ENCODE results near the gene ERBB2.
A peak's percentile ranks its signal among the peaks of the same experiment; 100 is the strongest.

Gene ERBB2

DNA sequence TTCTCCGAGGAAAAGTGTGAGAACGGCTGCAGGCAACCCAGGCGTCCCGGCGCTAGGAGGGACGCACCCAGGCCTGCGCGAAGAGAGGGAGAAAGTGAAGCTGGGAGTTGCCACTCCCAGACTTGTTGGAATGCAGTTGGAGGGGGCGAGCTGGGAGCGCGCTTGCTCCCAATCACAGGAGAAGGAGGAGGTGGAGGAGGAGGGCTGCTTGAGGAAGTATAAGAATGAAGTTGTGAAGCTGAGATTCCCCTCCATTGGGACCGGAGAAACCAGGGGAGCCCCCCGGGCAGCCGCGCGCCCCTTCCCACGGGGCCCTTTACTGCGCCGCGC is at the start of gene ERBB2:
TSS of gene ERBB2 (plus strand) at position 247 of the 330 bp plus-strand sequence. CDS start 175 bp downstream, outside the sequence.
- no peak for DNase-seq (ENCODE audit: low read depth)

DNA sequence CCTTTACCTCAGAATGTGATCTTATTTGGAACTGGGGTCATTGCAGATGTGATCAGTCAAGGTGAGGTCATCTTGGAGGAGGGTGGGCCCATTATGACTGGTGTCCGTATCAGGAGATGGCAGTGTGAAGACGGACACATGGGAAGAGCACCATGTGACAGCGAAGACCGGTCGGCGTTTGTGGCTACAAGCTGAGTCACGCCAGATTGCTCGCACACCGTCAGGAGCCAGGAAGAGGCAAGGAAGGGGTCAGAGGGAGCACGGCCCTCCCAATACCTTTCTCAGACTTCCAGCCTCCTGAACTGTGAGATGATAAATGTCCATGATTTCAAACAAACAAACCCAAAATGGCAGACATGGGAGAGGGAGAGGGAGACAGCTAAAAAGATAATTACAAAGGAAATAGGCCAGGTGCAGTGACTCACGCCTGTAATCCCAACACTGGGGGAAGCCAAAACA is 49.7 kb upstream of the ERBB2 start:
- no peak for DNase-seq (ENCODE audit: low read depth)

DNA sequence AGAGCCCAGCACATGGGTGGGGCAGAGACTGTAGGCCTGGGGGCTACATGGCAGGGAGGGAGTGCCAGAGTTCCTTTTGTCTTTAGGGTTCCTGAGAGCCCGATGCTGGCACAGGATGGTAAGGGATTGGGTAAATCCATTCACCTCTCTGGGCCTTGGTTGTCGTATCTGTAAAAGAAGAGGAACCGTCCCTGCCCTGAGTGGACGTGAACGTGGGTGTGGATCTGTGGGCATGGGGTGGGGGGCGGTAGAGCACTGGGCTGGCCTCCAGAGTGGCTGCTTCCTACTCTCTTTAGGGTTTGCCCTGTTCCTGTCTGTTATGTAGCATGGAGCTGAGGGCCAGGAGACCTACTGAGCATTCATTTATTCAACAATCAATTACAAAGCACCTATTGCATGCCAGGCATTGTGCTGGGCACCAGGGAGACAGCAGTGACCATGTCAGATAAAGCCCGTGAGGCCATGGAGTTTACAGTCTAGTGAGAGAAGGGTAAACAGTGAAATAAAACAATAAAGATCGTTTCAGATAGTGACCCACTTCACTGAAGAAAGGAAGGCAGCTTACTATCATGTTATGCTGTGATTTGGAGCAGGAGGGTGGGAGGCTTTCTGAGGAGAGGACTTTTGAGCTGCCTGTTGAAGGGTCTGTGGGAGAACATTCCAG is 47.8 kb upstream of the ERBB2 start:
- no peak for DNase-seq (ENCODE audit: low read depth)

DNA sequence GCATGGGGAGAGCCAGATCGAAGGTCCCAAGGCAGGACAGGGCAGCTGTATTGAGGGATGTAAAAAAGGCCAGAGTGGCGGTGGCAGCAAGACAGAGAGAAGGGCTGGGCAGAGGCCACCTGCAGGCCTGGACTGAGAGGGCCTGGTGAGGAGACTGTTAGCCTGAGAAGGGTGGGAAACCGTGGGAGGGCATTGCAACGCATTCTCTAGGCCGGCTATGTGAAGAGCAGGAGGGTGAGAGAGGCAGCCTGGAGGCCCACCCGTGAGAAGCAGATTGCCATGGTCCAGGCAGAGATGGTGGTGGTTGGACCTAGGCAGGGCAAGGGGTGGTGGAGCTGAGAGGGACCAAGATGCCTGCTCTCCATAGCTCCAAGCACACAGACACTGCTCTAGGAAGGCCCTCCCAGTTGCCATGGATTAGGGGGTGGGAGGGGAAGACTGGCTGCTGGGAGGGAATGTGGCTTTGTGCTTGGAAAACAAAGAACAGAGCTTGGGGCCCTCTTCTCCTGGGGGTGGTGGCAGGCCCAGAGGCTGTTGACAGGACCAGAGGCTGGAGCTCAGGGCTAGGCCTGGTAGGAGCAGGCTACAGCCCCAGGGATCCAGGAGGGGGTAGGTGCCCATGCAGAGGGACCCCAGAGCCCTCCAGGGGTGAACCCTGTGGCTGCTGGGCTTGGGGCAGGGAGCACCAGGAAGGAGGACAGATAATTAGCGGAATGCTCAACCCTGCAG is 47.1 kb upstream of the ERBB2 start:
- DNase-seq (ENCODE audit: low read depth) = no peak

DNA sequence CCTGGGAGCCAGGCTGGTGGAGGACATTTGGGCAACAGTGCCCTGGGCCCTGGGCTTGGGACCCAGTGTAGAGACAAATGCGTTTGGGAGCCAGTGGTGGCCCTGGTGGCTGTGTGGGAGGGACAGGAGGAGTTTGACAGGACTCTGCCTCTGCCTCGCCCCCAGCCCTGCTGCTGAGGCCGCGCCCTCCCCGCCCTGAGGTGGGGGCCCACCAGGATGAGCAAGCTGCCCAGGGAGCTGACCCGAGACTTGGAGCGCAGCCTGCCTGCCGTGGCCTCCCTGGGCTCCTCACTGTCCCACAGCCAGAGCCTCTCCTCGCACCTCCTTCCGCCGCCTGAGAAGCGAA is 46.6 kb upstream of the ERBB2 start:
- no peak for DNase-seq (ENCODE audit: low read depth)

DNA sequence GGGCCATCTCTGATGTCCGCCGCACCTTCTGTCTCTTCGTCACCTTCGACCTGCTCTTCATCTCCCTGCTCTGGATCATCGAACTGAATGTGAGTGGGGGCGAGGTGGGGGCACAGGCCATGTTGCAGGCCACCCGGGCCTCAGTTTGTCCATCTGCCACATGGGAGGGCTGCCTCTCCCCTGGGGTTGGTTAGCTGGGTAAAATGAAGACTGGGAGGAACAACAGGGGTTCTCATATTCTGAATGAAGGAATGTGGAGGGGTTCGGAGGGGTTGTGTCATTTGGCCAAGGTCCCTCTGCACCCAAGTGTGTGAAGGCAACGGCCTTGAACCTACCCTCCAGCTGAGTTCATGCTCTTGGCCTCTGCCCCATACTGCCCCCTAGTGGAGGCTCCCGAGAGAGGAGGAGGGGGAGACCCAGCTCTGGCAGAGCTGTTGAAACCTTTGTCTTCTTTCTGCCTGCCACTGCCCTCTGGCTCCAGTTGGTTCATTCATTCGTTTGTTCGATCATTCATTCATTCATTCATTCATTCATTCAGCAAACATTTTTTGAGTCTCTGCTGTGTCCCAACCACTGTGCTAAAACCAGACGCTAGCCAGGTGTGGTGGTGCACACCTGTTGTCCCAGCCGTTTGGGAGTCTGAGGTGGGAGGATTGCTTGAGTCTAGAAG is 46.1 kb upstream of the ERBB2 start:
- DNase-seq (ENCODE audit: low read depth) = peak; percentile 49

DNA sequence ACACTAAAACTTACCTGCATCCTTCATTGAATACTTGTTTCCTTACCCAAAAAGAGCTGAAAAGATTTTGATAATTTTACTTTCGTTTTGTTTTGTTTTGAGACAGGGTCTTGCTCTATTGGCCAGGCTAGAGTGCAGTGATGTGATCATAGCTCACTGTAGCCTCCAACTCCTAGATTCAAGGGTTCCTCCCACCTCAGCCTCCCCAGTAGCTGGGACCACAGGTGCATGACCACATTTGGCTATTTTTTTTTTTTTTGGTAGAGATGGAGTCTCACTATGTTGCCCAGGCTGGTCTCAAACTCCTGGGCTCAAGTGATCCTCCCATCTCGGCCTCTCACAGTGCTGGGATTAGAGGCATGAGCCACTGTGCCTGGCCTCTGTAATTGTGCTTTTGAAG is 44.8 kb upstream of the ERBB2 start:
- no peak for DNase-seq (ENCODE audit: low read depth)

DNA sequence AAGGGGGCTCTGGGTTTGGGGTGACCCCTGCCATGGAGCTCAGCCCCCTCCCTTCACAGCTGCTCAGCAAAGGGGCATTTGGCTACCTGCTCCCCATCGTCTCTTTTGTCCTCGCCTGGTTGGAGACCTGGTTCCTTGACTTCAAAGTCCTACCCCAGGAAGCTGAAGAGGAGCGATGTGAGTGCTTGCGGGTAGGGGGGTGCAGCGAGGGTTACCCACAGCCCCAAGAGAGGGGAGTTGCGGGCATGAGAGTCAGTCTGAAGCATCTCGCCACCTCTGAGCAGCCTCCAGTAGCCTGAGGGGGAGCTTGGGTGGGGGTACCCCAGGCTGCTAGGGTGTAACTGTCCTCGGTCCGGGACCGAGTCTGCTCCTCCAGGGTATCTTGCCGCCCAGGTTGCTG is 41.5 kb upstream of the ERBB2 start:
- DNase-seq (ENCODE audit: low read depth) = no peak

DNA sequence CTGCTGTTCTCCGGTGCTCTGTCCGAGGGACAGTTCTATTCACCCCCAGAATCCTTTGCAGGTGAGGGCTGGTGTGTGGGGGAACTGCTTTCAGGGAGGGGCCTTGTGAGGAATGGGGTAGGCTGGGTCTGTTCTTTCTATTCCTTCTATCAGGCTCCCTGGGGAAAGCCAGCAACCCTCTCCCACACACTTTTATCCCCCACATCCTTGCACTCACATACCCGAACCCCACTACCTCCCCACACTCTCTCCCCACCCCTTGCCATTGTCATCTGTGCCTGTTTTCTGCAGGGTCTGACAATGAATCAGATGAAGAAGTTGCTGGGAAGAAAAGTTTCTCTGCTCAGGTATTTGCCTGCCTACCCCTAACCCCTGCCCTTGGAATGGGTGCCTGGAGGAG is 41.1 kb upstream of the ERBB2 start:
- no peak for DNase-seq (ENCODE audit: low read depth)

DNA sequence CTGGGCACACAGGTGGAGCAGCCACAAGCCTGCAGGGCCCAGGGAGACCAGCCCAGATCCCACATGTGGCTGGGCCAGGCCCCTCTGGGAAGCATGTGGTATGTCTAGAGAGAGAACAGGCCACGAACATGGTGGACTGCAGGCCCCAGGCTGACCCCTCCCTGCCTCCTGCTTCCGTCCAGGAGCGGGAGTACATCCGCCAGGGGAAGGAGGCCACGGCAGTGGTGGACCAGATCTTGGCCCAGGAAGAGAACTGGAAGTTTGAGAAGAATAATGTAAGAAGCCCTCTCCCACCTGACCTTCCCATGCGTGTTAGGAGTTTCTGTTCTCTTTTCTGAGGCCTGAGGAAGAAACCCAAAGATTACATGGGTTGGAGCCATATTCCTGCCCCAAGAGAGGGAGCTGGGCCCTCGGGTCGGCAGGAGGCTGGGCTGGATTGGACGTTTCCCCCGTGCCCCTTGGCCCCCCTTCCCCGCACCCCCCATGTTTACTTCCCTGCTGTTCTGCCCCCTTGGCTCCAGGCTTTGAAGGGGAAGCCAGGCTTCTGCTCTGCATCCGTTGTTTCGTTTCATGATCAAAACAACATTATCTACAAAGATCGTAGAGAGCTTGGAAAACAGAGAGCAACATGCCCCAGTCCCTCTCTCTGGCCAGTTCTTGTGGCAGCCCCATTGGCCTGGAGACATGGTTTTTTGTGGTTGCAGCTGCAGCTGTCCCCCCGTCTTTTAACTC is 40.4 kb upstream of the ERBB2 start:
- no peak for DNase-seq (ENCODE audit: low read depth)

DNA sequence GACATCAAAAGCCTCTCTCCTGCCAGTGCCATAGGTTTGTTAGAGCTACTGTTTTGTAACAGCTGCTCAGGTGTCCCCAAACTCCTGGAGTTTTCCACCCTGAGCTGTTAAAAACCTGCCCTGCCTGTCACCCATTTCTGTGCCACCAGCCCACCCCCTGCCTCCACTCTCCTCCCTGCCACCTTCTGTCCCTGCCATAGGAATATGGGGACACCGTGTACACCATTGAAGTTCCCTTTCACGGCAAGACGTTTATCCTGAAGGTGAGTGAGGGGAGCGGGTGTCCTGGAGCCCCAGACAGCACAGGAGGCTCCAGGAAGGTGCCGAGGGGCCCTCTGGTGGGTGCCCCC is 39.9 kb upstream of the ERBB2 start:
- DNase-seq (ENCODE audit: low read depth) = no peak

DNA sequence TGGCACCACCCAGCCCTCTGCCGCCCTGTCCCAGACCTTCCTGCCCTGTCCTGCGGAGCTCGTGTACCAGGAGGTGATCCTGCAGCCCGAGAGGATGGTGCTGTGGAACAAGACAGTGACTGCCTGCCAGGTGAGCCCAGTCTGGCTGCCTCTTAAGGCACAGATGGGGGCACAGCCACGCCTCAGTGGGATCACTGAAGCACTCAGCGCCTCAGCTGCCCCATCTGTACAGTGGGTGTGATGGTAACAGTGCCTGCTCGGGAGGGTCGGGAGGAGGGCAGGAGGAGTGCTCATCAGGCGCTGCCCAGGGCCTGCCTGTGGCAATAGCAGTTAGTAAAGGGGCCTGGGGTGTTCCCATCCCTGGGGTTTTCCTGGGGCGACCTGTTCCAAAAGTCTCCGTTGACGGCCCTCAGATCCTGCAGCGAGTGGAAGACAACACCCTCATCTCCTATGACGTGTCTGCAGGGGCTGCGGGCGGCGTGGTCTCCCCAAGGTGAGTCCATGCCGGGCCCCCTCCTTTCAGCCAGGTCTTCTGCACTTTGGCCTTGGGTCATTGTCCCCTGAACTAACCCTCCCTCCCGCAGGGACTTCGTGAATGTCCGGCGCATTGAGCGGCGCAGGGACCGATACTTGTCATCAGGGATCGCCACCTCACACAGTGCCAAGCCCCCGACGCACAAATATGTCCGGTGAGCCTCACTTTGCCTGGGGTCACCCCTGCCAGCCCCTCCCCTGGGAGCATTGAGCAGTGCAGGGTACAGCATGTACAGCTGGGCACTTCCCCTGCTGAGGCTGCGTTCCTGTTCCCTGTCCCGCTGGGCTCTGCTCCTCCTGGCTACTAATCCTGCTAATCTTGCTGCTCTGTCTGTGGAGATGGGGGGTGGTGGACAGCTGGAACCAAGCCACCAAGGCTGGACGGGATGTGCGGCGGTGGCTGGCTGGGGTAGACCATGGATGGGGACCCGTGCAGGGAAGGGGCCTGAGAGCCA is 39.2 kb upstream of the ERBB2 start:
- no peak for DNase-seq (ENCODE audit: low read depth)

DNA sequence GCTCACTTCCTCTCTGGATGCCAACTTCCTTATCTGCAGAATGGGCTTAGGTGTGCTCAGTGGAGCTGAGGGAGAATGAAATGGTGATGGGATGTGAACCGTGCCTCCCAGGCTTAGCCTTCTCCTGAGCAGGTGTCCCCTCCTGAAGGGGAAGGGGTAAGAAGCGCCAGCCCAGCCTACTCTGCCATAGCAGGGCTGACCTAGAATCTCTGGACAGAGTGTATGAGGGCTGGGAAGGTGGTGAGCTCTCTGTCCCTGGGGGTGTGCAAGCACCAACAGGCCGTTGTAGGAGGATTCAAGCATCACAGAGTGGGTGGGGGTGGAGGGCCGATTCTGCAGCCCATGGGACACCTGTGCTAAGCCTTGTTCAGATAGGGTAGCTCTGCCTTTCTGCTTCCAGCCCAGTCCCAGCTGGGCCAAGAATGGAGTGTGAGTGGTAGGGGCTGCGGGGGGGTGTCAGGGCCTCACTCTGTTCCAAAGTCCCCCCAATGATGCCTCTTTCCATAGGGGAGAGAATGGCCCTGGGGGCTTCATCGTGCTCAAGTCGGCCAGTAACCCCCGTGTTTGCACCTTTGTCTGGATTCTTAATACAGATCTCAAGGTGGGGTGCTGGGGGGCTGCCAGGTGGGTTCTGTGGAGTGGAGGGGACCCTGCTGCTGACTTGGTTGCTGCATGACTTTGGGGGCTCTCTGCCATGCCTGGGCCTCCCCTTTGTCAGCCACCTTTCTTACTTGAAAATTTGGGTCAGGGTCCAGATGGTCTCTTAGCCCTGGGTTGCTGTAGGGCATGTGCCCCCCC is 37.9 kb upstream of the ERBB2 start:
- DNase-seq (ENCODE audit: low read depth) = no peak

DNA sequence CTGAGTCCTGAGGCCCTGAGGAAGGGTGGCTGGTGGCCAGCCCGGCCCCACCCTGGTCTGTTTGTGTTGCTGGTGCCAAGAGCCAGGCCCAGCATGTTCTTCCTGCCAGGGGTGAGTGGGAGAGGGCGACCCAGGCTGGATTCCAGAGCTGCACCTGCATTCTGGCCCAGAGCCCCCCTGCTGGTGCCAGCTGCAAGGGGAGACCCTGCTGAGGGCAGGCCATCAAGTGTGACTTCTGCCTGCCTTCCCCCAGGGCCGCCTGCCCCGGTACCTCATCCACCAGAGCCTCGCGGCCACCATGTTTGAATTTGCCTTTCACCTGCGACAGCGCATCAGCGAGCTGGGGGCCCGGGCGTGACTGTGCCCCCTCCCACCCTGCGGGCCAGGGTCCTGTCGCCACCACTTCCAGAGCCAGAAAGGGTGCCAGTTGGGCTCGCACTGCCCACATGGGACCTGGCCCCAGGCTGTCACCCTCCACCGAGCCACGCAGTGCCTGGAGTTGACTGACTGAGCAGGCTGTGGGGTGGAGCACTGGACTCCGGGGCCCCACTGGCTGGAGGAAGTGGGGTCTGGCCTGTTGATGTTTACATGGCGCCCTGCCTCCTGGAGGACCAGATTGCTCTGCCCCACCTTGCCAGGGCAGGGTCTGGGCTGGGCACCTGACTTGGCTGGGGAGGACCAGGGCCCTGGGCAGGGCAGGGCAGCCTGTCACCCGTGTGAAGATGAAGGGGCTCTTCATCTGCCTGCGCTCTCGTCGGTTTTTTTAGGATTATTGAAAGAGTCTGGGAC is 37.1 kb upstream of the ERBB2 start:
- no peak for DNase-seq (ENCODE audit: low read depth)

DNA sequence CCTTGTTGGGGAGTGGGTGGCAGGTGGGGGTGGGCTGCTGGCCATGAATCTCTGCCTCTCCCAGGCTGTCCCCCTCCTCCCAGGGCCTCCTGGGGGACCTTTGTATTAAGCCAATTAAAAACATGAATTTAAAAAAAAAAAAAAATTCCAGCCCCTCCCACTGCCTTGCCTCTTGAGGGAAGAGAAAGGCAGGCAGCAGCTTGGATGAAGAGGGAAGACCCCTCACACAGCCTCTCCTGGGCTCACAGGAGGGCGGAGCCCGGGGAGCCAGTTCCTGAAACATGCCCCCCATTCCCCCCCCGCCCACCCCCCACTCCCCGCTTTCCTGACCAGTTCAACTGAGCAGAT is 36.5 kb upstream of the ERBB2 start:
- DNase-seq (ENCODE audit: low read depth) = no peak

DNA sequence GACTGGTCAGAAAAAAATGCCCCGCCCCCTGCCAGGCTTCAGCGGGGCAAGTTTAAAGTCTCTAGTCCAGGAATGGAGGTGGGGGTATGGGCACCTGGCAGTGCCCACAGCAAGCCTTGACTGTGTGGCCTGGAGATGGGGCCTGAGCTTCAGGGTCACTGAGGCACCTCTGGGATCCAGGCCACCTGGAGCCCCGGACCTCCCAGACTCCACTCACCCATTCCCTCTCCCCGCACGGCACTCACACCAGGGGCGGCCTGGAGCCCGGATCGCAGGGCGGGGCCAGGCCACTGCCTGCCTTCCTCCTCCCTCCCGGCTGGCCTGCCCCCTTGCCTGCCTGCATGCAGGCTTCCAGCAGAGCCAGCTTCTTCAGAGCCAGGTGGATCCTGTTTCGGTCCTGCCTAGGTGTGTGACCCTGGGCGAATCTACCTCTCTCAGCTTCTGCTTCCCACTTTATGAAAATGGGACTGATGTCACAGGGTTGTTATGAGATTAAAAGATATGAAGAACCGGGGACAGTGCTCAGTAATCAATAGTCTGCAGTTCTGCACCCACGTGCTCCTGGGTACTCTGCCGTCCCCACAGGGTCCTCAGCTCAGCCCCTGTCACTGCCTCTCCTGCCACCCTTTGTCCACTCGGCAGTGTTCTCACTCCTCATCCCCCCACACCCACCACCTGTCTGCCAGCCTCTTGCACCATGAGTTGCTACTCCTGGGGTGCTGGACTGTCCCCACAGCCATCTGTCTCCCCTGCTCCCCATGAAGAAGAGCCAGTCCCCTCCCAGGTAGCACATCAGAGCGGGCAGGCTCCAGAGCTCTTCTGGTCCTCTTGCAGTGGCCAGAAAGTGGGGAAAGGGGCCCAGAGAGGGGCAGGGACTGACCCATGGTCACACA is 35.9 kb upstream of the ERBB2 start:
- DNase-seq (ENCODE audit: low read depth) = no peak

DNA sequence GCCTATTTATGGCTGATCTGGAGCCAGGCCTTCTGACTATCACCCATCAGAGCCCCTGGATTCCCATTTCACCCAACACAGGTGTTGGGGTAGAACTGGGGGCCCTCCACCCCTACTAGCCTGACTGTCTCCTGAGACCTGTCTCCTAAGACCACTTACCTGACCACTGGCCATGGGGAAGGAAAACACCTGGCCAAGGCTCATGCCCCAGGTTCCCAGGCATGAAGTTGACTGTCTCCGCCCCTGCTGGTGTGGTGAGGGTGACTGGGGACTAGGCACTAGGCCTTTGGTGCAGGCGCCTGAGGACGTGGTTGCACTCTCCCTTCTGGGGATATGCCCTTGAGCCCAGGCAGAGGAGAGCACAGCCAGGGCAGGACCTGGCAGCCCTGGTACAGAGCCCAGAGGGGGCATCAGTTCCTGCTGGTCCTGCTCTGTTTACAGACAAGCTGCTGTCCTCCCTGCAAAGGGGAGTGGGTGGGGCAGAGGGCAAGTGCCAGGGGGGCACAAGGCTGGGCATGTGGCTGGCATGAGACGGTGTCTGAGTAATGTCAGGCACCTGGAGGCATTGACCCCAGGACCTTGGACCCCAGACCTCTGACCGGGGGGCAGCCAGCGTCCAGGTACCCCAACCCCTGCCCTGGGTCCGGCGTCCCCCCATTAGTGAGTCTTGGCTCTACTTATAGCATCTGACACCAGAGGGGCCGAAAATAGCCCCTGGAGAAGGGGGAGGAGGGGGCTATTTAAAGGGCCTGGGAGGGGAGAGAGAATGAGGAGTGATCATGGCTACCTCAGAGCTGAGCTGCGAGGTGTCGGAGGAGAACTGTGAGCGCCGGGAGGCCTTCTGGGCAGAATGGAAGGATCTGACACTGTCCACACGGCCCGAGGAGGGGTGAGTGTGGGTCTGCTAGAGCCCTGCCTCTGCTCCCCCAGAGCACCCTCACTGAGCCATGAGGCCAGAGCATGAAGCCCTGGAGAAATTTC is 35.0 kb upstream of the ERBB2 start, which contains the start of gene TCAP:
TSS of gene TCAP (plus strand) at position 769 of the 981 bp plus-strand sequence. CDS start at position 780, 11 bp downstream.
- no peak for DNase-seq (ENCODE audit: low read depth)

Data from T-helper 22 cell (primary cell).